ENCODE measurements around the gene SPRED3.
A peak's percentile ranks its signal among the peaks of the same experiment; 100 is the strongest.

SPRED3 gene

GRCh38 chr19:38374332-38375097 lies 14.0 kb upstream of the SPRED3 start, which contains the start of gene PSMD8:
Gene PSMD8, plus strand, starts transcription at chr19:38374571. Its CDS starts 31 bp downstream, at chr19:38374602.
- peak; percentile 100 for DNase-seq

- no peak for DNase-seq
Measured at GRCh38 chr19:38375098-38375493, 13.4 kb upstream of the SPRED3 start.

GRCh38 chr19:38375748-38376147 lies 12.7 kb upstream of the SPRED3 start:
- peak; percentile 37 for DNase-seq

- no peak for DNase-seq
Measured at GRCh38 chr19:38376576-38376975, 11.9 kb upstream of the SPRED3 start.

GRCh38 chr19:38377052-38377451 lies 11.4 kb upstream of the SPRED3 start:
- no peak for DNase-seq

- peak; percentile 18 for DNase-seq
Measured at GRCh38 chr19:38378866-38379265, 9.6 kb upstream of the SPRED3 start.

GRCh38 chr19:38381138-38381537 lies 7.4 kb upstream of the SPRED3 start:
- DNase-seq = no peak

- DNase-seq = no peak
Measured at GRCh38 chr19:38383184-38383583, 5.3 kb upstream of the SPRED3 start.

- DNase-seq = no peak
Measured at GRCh38 chr19:38383743-38384142, 4.8 kb upstream of the SPRED3 start.

GRCh38 chr19:38384209-38385027 lies 4.1 kb upstream of the SPRED3 start:
- no peak for DNase-seq

GRCh38 chr19:38385057-38385803 lies 3.3 kb upstream of the SPRED3 start:
- no peak for DNase-seq

GRCh38 chr19:38385804-38386257 lies 2.7 kb upstream of the SPRED3 start:
- no peak for DNase-seq

GRCh38 chr19:38386300-38386970 lies 2.1 kb upstream of the SPRED3 start:
- DNase-seq = no peak

- DNase-seq = peak; percentile 66
Measured at GRCh38 chr19:38386971-38387549, 1.4 kb upstream of the SPRED3 start.

- peak; percentile 82 for DNase-seq
Measured at GRCh38 chr19:38387550-38388348, 748 bp upstream of the SPRED3 start, which contains the start of gene GGN. Gene GGN, minus strand, starts transcription at chr19:38388034. Its CDS starts 773 bp downstream, at chr19:38387261.

GRCh38 chr19:38389101-38389925 lies 816 bp downstream of the SPRED3 start:
- DNase-seq = peak; percentile 80

GRCh38 chr19:38389957-38390924 lies 1.7 kb downstream of the SPRED3 start:
- no peak for DNase-seq

- DNase-seq = no peak
Measured at GRCh38 chr19:38391911-38392464, 3.5 kb downstream of the SPRED3 start.
